Measurements from ENCODE around the gene TIAM2.
"Not testable (repeated sequence)": the region's sequence is repeated elsewhere in the genome, so short reads cannot be mapped to it uniquely, and the experiment has no call there.

Gene TIAM2

DNA sequence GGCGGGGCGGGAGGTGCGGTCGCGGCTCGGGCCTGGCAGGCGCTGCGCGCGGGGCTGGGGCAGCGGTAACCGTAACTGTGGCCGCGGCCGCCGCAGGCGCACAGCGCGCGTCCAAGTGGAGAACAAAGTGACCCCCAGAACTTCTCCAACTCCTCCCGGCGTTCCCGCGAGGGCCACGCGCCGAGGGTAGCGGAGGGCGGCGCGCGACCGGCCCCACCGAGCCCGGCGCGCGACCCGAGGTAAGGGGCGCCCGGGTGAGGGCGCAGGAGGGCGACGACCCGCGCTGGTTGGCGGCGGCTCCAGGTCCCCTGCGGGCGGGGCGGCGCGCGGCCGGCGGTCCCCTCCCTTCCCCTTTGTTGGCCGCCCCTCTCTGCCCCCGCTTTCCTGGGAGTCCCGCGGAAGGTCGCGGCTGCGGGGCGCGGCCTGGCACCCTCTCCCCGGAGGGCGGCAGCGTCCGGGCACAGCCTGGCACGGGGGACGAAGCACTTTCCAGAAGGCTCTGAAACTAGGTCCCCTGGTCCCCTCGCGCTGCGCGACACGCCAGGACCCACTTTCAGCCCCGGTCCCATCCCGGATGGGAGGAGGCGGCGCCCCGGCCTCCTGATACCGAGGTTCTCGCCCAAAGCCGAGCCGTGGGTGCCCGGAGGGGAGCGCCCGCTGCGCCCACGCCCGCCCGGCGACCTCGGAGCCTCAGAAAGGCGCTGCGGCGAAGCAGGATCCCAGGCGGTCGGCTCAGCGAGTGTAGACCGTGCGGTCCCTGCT is at the start of gene TIAM2:
Gene TIAM2, plus strand, starts transcription at position 62 of the 762 bp plus-strand sequence. CDS start 133,909 bp downstream, outside the sequence.
- no peak for DNase-seq (ENCODE audit: low read depth in 2 of 2)

DNA sequence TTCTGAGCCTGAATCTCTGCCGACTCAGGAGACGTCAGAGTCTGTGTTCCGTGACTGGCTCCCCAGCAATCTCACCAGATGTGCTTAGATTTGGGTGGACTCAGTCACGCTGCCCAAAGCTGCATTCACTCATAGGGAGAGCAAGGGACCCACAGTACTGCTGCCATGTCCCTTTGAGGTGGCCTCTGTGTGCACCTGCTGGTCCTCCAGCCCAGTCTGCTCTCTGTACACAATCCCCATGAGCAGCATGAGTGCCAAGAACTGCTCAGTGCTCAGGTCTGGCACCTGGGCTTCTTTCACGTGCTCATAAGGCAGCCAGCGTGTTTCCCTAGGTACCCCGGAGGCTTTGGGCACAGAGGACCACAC is 44.2 kb upstream of the TIAM2 start:
- no peak for DNase-seq (ENCODE audit: low read depth in 2 of 2)

DNA sequence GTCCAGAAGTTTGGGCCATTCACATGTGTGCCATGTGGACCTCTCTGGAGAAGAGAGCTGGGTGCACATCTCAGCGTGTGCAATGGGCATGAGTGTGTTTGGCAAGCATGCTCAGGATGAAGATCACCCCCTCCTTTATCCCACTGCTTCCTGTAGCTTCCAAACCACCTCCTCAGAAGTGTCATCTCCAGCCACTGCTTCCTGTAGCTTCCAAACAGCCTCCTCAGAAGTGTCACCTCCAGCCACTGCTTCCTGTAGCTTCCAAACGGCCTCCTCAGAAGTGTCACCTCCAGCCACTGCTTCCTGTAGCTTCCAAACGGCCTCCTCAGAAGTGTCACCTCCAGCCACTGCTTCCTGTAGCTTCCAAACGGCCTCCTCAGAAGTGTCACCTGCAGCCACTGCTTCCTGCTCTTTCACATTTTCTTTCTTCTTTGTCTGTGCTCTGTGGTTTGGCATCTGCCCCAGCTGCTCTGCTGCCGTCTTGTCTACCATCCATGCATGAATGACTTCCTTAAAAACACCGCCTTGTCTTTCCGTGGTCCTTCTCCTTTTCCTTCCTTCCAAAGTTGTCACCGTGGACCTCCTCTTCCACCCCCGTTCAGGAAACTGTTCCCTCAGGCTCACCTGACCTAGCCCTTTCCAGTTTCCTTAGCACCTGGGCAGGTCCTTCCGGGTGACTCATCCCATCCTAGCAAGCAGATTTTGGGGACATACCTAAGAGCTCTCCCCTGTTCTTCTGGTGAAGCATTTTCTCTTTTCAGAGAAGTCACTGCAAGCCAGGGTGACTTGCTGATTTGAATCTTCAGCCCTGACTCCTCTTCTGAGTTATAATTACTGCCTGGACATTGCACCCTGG is 43.5 kb upstream of the TIAM2 start:
- no peak for DNase-seq (ENCODE audit: low read depth in 2 of 2)

DNA sequence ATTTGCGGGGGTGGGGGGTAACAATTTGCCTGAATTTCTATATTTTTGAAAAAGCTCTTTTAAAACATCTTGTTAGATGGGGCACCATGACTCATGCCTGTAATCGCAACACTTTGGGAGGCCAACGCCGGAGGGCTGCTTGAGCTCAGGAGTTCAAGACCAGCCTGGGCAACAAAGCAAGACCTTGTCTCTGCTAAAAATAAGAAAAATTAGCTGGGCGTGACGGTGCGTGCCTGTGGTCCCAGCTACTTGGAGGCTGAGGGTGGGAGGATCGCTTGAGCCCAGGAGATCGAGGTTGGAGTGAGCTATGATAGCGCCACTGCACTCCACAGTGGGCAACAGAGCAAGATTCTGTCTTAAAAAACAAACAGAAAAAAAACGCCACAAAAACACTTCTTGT is 41.5 kb upstream of the TIAM2 start:
- DNase-seq (ENCODE audit: low read depth in 2 of 2) = no peak

DNA sequence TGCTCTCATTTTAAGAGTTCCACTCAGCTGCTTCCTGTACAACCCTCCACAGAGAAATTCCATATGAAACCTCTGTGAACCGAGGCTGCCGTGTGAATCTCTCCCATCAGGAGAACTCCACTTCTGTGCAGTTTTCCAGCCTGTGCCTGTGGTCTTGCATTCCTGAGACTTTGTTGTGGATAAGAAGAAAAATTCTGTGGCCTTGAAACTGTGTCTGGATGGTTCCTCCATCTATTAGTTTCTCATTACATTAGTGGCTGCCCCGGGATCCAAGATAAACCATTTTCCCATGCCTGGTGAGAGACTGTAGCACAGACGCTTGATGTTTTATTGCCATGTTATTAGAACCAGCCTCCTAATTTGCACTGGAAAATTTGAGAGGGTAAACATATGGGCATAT is 40.8 kb upstream of the TIAM2 start:
- DNase-seq (ENCODE audit: low read depth in 2 of 2) = peak in 1 of 2 experiments; percentile 37

DNA sequence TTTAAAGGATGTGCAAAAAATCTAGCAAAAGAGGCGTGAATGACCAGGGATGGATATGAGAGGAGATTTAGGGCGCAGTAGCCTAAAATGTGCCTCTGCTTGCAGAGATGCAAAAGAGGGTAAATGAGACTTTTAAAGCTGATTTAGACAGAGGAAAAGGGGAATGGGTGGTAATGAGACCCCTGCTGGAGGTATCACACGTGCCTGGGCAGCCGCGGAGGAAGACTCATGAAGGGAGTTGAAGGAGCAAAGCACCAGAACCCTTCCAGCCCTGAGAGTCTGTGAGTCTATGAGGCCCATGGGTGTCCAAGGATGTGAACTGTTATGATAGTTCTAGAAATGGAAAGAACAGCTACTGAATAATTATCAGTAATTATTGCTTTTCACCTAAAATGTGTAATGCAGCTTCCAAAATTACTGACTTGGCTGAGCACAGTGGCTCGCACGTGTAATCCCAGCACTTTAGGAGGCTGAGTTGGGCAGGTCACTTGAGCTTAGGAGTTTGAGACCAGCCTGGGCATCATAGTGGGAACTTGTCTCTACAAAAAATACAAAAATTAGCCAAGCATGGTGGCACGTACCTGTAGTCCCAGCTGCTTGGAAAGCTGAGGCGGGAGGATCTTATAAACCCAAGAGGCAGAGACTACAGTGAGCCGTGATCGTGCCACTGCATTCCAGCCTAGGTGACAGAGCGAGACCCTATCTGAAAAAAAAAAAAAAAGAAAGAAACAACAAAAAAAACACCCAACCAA is 38.2 kb upstream of the TIAM2 start:
- DNase-seq (ENCODE audit: low read depth in 2 of 2) = no peak

DNA sequence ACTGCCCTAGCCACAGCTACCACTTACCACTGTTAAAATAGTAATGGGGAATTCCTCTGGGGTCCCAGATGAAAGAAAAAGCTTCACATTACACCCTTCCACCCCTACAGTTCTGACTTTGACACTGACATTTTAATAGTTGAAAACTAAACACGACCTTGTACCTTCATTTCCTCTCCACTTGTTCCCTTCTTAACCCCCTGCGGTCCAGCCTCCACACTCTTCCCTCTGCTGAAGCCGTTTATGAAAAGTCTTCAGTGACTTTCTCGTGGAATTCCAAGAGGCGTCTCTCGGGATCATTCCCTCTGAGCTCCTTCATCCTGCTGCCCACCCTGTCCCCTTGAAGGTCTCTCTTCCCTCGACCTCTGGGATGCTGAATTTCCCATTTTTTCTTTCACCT is 36.6 kb upstream of the TIAM2 start:
- no peak for DNase-seq (ENCODE audit: low read depth in 2 of 2)

DNA sequence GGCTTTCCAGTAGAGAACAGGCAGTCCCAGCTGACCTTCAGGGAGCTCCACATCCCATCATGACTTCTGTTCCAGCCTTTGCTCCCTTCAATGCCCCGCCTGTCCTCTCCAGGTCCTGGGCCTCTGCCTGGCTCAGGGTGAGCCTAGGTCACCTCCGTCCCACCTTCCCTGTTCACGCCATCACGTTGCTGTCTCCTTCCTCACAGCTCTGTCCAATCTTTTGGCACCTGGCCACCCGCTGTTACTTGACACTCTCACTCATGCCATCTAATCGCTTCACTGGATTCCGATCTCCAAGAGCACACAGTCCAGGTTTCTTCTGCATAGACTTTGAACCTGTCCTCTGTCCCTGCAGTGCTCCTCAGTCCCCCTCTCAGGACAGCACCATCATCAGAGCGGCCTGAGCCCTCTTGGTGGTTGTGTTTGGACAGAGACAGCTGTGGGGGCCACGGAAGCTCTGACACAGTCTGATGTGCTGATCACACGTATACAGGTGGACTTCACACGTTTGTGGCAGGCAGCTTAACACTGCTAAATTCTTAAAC is 34.7 kb upstream of the TIAM2 start:
- DNase-seq (ENCODE audit: low read depth in 2 of 2) = no peak

DNA sequence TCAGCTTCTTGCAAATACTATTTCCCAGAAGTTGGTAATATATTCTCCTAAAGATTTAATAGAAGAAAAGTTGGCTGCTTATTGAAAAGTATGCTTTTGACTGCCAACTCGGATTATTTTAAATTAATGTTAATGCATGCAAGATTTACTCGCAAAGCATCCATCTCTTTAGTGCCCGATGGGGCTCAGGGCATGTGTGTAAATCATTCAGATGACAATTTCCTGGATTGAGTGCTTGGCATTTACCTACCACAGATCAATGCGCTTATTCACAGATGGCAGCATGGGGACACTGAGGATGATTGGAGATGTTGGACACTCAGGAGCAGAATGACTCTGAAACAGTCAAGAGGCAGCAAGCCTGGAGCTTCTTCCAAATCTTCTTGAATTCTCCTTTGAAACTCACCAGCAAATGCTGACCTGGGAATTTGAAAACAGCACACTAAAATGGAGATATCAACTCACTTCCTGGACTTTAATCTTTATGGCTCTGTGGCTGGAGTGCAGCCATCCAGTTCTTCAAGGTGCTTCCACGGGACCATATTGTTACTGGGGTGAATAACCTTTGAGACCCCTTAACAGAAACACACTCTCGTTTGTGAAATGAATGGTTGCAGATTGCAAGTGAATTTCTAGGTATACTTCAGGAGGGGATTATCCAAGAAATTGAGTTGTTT is 34.1 kb upstream of the TIAM2 start:
- no peak for DNase-seq (ENCODE audit: low read depth in 2 of 2)

DNA sequence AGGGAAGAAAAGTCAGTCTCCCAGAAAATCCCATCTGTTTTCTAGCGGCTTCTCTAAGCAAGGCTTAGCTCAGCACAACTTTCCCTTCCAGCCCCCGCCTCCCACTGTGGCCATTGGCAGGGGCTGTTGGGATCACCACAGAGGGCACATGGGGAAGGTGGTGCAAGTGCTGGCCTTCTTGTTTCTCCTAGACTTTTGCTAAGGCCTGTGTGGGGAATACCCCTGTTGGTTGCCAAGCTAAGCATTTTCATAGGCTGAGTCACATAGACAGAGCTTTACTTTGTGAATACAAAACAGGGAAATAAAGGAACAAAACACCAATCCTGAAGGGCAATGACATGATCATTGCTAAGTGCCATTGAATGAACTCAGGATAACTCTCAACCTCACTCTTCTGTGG is 32.4 kb upstream of the TIAM2 start:
- DNase-seq (ENCODE audit: low read depth in 2 of 2) = peak; percentile 32 to 39

DNA sequence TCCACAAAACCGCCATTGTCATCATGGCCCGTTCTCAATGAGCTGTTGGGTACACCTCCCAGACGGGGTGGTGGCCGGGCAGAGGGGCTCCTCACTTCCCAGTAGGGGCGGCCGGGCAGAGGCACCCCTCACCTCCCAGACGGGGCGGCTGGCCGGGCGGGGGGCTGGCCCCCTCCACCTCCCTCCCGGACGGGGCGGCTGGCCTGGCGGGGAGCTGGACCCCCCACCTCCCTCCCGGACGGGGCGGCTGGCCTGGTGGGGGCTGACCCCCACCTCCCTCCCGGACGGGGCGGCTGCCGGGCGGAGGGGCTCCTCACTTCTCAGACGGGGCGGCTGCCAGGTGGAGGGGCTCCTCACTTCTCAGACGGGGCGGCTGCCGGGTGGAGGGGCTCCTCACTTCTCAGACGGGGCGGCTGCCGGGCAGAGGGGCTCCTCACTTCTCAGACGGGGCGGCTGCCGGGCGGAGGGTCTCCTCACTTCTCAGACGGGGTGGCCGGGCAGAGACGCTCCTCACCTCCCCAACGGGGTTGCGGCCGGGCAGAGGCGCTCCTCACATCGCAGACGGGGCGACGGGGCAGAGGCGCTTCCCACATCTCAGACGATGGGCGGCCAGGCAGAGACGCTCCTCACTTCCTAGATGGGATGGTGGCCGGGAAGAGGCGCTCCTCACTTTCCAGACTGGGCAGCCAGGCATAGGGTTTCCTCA is 28.9 kb upstream of the TIAM2 start:
- not testable (repeated sequence) for DNase-seq (ENCODE audit: low read depth in 2 of 2)

DNA sequence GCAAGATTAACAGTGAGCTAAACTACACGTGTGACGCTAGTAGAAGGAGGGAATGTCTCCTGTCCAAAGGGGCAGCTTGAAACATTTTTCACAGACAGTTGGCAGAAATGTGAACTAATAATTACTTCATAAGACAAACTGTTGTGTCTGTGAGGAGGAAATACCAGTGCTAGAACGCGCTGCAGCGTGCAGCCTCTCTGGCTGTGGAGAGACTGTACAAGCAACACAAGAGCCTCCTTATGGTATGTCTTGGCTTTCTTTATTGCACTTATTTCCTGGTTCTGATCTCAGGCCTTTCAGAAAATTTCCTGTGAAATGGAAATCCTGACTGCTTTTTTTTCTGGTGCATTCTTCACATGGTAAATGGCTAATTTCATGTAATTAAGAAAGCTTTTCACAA is 25.3 kb upstream of the TIAM2 start:
- no peak for DNase-seq (ENCODE audit: low read depth in 2 of 2)

DNA sequence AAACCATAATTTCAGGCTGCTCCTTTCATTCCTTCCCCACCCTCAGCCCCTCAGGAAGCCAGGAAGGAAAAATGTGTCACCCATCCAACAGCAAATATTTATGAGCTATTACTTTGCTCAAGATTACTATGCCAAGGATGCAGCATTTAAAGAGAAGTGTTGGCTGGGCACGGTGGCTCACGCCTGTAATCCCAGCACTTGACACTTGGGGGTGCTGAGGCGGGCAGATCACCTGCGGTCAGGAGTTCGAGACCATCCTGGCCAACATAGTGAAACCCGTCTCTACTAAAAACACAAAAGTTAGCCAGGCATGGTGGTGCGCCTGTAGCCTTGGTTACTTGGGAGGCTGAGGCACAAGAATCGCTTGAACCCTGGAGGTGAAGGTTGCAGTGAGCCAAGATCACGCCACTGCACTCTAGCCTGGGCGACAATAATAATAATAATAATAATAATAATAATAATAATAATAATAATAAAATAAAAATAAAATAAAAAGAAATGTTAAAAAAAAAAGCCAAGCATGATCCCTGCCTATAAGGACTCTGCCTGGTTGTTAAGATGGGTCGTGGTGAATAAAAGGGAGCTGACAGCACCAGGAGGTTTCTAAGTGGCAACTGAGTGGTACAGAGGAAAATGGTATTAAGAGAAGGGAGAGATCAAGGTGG is 20.5 kb upstream of the TIAM2 start:
- DNase-seq (ENCODE audit: low read depth in 2 of 2) = no peak

DNA sequence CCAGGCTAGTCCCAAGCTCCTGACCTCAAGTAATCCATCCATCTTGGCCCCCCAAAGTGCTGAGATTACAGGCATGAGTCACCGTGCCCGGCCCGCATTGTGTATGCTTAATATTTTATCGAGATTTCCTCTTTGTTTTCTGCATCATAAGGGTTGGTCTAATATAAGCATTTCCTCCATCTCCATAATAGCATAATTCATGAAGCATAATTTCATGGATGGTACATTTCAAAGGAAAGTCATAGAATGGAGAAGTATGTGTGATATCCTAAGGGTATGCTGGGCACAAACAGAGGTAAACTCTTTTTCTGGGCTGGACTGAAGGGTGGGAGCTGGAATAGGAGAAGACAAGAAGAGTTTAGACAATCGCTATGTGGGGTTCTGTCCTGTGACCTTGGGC is 17.5 kb upstream of the TIAM2 start:
- no peak for DNase-seq (ENCODE audit: low read depth in 2 of 2)

DNA sequence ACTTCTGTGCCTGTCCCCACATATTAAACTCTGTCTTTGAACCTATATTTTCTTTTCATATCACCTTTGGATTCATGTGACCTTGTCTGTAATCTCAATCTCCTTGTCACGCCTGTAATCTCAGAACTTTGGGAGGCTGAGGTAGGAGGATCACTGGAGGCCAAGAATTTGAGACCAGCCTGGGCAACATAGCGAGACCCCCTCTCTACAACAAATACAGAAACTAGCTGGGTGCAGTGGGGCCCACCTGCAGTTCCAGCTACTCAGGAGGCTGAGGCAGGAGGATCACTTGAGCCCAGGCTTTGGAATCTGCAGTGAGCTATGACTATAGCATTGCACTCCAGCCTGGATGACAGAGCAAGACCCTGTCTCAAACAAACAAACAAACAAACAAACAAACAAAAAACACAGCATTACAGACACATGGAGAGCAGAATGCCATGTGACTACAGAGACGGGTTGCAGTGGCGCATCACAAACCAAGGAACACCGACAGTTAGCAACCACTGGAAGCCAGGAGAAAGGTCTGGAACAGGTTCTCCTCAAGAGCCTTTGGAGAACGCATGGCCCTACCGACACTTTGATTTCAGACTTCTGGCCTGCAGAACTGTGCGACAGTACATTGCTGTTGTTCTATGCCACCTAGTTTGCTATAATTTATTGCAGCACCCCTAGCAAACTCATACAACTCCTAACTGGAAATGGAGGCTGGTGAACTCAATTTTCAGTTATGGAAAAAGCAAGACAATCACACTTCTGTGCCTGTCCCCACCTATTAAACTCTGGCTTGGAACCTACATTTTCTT is 14.6 kb upstream of the TIAM2 start:
- no peak for DNase-seq (ENCODE audit: low read depth in 2 of 2)

DNA sequence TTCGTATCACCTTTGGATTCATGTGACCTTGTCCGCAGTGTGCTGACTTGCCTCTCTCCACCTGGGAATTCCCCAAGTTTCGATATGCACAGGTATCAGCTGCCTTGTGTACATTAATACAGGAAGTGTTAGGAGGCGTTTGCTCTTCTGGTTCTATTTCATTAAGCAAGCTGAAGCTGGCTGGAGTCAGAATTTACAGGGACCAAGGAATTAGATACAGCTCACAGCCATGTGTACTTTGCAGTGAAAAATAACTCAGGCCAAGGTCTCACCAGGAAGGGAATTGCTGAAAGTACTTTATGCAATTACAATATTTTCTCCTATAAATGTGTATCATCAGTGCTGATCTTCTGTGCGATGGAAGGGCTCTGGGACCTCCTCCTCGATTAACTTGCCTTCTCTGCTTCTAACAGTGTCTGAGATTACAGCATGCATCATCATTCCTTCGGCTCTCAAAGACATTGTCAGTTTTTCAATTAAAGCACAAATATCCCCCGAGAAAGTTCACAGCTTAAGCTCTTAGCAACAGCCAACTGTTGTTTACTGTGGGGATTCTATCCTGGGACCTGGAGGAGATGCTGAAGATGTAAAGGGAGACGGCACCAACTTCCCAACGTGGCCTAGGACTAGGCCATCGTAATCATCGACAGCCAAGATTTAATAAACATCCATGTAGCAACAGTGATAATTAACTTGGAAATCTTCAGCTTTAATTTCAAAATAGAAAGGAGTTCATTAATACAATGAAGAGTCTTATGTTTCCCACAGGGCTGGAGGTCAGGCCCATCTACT is 13.8 kb upstream of the TIAM2 start:
- DNase-seq (ENCODE audit: low read depth in 2 of 2) = no peak

DNA sequence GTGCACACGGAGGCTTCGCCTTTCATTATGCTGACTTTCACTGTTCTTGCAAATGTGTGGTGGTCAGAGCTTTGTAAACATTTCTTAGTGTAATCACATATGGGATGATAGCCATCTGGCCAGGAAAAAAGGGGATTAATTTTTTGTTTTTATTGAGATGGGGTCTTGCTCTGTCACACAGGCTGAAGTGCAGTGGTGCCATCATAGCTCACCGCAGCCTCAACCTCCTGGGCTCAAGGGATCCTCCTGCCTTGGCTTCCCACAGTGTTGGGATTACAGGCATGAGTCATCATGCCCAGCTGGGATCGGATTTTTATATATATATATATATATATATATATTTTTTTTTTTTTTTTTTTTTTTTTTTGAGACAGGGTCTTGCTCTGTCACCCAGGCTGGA is 11.0 kb upstream of the TIAM2 start:
- DNase-seq (ENCODE audit: low read depth in 2 of 2) = no peak

DNA sequence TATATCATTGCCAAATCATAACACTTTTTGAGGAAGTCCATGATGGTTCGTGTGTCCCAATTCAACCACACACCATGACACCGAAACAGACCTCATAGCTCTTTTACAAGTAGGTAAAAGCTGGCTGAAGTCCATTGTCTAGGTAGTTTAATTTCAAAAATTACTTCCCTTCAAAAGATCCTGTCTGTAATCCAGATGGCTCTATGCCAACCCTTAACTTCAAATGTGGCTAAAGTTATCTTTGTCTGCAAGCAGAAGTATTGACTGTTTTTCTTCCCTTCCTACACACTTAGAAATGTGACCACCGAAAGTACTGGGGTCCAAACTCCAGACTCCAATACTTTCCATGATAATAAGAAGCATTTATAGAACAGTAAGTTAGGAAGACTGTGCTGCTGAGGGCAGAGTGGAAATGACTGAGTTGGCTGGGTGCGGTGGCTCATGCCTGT is 8.3 kb upstream of the TIAM2 start:
- no peak for DNase-seq (ENCODE audit: low read depth in 2 of 2)

DNA sequence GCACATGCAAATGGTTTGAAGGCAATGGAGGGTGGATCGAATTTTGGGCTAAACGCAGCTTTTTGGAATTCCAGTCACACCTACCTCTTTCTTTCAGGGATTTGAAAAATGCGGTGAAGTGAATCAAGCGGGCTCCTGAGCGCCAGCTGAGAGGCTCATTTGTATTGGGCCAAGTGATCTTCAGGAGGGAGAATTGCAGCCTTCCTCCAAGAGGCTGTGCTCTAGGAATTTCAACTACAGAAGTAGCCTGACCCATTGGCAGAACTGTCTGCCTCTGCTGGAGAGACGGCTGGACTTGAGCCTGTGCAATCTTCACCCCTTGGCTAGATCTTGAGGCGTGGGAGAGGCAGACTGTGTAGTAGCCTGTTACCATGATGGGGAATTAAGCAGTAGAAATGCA is 5.7 kb upstream of the TIAM2 start:
- DNase-seq (ENCODE audit: low read depth in 2 of 2) = no peak
